SK-N-MC (cell line): ENCODE measurements around the gene PDP2.
"Not testable (repeated sequence)": the region's sequence is repeated elsewhere in the genome, so short reads cannot be mapped to it uniquely, and the experiment has no call there.

Source experiments
- DNase-seq: peaks from one replicate; pipeline ENCODE4 v3.0.0-alpha.2; 2011; ENCODE audit warnings: low read depth, low spot score
- H3K27ac ChIP-seq: fragments of 200-600 bp; sonication (generic); 2 replicates; pipeline ENCODE4 v1.5.1; 2016; ENCODE audit warnings: mixed run types
- H3K36me3 ChIP-seq: fragments of 200-600 bp; sonication (generic); 2 replicates; pipeline ENCODE4 v1.6.1; 2017; ENCODE audit warnings: antibody characterized with exemption, low read length, mixed read lengths; ENCODE audit not compliant: insufficient read depth
- H3K4me3 ChIP-seq: fragments of 200-600 bp; sonication (generic); 2 replicates; pipeline ENCODE4 v1.5.1; 2016
- H3K9ac ChIP-seq: fragments of 200-600 bp; sonication (generic); 2 replicates; pipeline ENCODE4 v1.8.0; 2017; ENCODE audit warnings: mixed run types, mixed read lengths; ENCODE audit not compliant: insufficient read length
- H3K9me3 ChIP-seq: fragments of 200-600 bp; sonication (generic); 2 replicates; pipeline ENCODE4 v1.6.1; 2017; ENCODE audit warnings: low read depth, mild to moderate bottlenecking, antibody characterized with exemption, low read length, moderate library complexity, mixed read lengths
- EZH2 ChIP-seq: fragments of 200-600 bp; sonication (generic); IDR thresholded peaks from one replicate; pipeline ENCODE4 v1.6.1; 2017; ENCODE audit warnings: antibody characterized with exemption
- FOXP2 ChIP-seq: optimal IDR thresholded peaks from 2 replicates; pipeline ENCODE3; 2011; ENCODE audit warnings: mild to moderate bottlenecking, moderate library complexity; ENCODE audit not compliant: insufficient read depth; ENCODE audit errors: extremely low read length, control extremely low read depth
- POLR2AphosphoS5 ChIP-seq: IDR thresholded peaks from 2 replicates; pipeline ENCODE4 v1.6.1; 2012; ENCODE audit warnings: mild to moderate bottlenecking, low read depth, low read length, borderline replicate concordance

The PDP2 gene

GRCh38 chr16:66859397-66860068 lies 20.8 kb upstream of the PDP2 start:
- no peaks in the 10 kb centered on the region for H3K36me3 ChIP-seq
- no peak overlapping the region for H3K9ac ChIP-seq
- TF ChIP-seq EZH2 (no peak), FOXP2 (no peak)
- no peak overlapping the region for H3K27ac ChIP-seq
- H3K9me3 ChIP-seq = no peaks in the 10 kb centered on the region
- no peak for DNase-seq
- H3K4me3 ChIP-seq = no peak overlapping the region

DNA sequence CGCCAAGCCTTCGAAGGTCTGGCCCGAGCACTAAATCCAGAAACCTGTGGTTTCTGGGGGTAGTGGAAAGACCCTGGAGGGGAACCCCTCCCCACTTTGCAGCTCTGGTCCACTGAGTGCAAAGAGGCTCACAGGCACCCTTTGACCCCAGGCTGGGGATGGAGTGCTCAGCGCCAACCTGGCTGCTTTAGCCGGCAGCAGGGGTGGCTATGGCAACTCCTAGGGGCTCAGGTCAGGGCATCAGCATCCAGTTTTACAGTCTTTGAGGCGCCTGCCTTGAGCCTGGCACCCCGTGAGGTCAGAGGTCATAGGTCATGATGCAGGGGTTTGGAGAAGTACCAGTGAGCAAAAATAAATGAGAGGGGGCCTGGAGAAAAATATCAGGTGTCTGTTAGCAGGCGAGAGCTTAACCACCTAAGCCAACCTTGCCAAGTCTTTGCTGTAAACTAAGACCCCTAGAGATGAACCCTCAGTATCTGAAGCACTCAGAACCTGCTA lies 18.2 kb upstream of the PDP2 start:
- Histone ChIP-seq H3K9me3 (no peaks in the 10 kb centered on the region), H3K36me3 (no peaks in the 10 kb centered on the region), H3K27ac (no peak overlapping the region), H3K9ac (no peak overlapping the region), H3K4me3 (no peak overlapping the region)
- TF ChIP-seq POLR2AphosphoS5 (no peak), EZH2 (no peak), FOXP2 (no peak)
- DNase-seq = no peak

DNA sequence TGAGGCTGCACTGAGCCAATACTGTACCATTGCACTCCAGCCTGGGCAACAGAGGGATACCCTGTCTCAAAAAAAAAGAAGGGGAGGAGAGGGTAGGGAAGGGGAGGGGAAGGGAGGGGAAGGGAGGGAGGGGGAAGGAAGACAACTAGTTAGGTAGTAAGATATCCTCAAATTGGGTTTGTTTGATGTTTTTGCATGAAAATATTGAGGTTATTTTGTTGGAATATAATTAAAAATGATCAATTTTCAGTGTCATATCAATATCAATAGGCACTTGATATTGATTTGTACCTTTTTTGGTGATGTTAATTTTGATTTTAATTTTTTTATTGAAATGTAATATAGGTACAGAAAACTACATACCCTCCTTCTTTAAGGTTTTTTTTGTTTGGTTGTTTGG lies 16.6 kb upstream of the PDP2 start:
- Histone ChIP-seq H3K36me3 (no peaks in the 10 kb centered on the region), H3K27ac (no peak overlapping the region), H3K4me3 (no peak overlapping the region), H3K9me3 (no peaks in the 10 kb centered on the region), H3K9ac (no peak overlapping the region)
- no peak for DNase-seq
- TF ChIP-seq EZH2 (no peak), FOXP2 (no peak), POLR2AphosphoS5 (no peak)

DNA sequence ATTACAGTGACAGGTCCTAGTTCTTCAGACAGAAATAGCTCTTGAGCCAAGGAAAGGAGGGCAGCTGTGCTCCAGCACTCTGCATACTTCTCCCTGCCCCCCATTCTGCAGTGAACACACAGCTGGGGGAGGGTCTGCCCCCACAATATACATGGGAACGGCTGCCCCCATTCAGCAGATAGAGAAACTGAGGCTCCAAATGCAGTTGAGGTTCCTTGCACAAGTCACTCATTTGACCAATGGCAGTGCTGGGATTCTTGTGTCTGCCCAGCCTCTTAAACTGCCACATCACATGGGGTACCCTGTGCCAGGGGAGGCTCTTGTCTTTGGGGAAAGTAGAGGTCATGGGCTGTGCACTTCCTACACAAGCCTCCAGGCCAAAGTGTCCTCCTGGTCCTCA lies 10.9 kb upstream of the PDP2 start:
- no peak for TF ChIP-seq FOXP2
- no peak for TF ChIP-seq POLR2AphosphoS5
- TF ChIP-seq EZH2 = no peak
- no peak for DNase-seq
- H3K9me3 ChIP-seq = no peaks in the 10 kb centered on the region

GRCh38 chr16:66871363-66871762 lies 9.0 kb upstream of the PDP2 start:
- not testable (repeated sequence) for H3K9ac ChIP-seq, H3K9me3 ChIP-seq, H3K4me3 ChIP-seq, H3K27ac ChIP-seq, DNase-seq, H3K36me3 ChIP-seq

More for the DNA sequence above, 10.9 kb upstream of the PDP2 start:
- Histone ChIP-seq H3K27ac (no peak overlapping the region), H3K9ac (no peak overlapping the region), H3K36me3 (no peaks in the 10 kb centered on the region), H3K4me3 (no peak overlapping the region)

DNA sequence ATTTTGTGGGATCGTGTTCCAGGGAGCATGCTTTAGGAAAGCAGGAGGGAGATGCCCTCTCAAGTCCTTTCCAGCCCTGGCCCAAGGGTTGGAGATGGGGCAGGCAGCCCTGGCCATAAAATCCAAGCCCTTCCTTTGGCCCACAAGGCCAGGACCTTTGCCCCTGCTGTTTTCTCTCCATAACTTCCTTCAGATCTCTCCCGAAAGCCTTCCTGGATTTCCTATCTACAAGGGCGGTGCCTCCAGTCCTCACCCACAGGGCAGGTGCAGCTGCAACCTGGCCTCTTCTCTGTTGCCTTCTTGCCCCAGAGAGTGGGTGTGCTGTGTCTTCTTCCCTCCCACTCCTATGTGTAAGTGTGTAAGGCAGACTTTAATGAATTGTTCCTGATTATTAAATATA lies 8.5 kb upstream of the PDP2 start:
- no peaks in the 10 kb centered on the region for H3K36me3 ChIP-seq
- H3K27ac ChIP-seq = no peak overlapping the region
- no peaks in the 10 kb centered on the region for H3K9me3 ChIP-seq
- H3K9ac ChIP-seq = no peak overlapping the region
- no peak for DNase-seq
- no peak overlapping the region for H3K4me3 ChIP-seq
- TF ChIP-seq FOXP2 (no peak), EZH2 (no peak), POLR2AphosphoS5 (no peak)

GRCh38 chr16:66872559-66872942 lies 7.8 kb upstream of the PDP2 start:
- no peak for DNase-seq
- no peaks in the 10 kb centered on the region for H3K36me3 ChIP-seq
- H3K9ac ChIP-seq = peak overlapping the region; percentile 47
- no peaks in the 10 kb centered on the region for H3K9me3 ChIP-seq
- TF ChIP-seq EZH2 (no peak), FOXP2 (no peak), POLR2AphosphoS5 (no peak)
- H3K4me3 ChIP-seq = peak overlapping the region; percentile 75
- H3K27ac ChIP-seq = no peak overlapping the region

- Histone ChIP-seq H3K27ac (no peak overlapping the region), H3K9me3 (no peaks in the 10 kb centered on the region), H3K9ac (peak overlapping the region; percentile 47), H3K4me3 (peak overlapping the region; percentile 75), H3K36me3 (no peaks in the 10 kb centered on the region)
- DNase-seq = no peak
- TF ChIP-seq FOXP2 (no peak), EZH2 (no peak), POLR2AphosphoS5 (no peak)
These were observed 7.2 kb upstream of the PDP2 start for GRCh38 chr16:66872943-66873684.

- DNase-seq = no peak
- H3K36me3 ChIP-seq = no peaks in the 10 kb centered on the region
- no peak overlapping the region for H3K27ac ChIP-seq
- no peak overlapping the region; the same call in 1 of the 2 replicates for H3K4me3 ChIP-seq
- H3K9ac ChIP-seq = no peak overlapping the region
- H3K9me3 ChIP-seq = no peaks in the 10 kb centered on the region
- TF ChIP-seq FOXP2 = no peak
- no peak for TF ChIP-seq POLR2AphosphoS5
- TF ChIP-seq EZH2 = no peak
These were observed 6.6 kb upstream of the PDP2 start for GRCh38 chr16:66873685-66874055.
